HG03460 (cell line): ENCODE results near the gene CREG2.

ENCODE experiments used
- ATAC-seq: cut with Tn5 transposase; IDR thresholded peaks from one replicate; pipeline ENCODE4 v1.9.1; 2021; ENCODE audit not compliant: unreplicated experiment

The CREG2 gene

DNA sequence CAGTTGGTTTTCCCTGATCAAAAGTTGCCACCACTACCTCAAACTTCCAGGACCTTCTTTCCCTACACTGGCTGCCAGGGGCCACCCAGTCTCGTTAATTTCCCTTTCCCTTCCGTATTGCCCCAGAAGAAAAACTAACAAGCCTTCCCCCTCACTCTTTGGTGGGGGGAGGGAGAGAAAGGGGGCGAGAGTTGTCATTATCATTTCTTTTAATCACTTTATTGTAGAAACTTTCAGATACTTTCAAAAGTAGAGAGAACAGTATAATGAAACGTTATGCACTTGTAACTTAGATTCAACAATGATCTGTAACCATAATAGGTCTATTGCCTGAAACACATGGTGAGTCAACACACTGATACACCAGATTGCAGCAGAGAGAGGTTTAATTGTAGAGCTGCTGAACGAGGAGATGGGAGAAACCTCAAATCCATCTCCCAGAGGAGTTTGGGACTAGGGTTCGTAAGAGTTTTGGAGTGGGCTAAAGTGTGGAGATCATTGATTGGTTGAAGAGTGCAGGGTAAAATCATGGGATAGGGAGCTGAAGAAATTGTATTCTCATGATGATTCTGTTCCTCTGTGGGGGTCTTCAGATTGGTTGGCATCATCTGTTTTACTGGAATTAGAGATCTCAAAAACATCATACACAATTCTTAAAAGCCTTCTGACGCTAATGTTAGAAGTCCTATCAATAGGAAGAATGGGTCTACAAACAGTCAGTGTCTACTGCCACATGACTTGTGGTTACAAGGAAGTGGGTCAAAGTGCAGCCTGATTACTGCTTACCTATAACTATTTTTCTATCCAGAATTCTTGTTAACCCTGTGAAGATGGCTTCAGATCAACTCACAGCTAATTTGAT lies 76.2 kb downstream of the CREG2 start:
- no peak for ATAC-seq

DNA sequence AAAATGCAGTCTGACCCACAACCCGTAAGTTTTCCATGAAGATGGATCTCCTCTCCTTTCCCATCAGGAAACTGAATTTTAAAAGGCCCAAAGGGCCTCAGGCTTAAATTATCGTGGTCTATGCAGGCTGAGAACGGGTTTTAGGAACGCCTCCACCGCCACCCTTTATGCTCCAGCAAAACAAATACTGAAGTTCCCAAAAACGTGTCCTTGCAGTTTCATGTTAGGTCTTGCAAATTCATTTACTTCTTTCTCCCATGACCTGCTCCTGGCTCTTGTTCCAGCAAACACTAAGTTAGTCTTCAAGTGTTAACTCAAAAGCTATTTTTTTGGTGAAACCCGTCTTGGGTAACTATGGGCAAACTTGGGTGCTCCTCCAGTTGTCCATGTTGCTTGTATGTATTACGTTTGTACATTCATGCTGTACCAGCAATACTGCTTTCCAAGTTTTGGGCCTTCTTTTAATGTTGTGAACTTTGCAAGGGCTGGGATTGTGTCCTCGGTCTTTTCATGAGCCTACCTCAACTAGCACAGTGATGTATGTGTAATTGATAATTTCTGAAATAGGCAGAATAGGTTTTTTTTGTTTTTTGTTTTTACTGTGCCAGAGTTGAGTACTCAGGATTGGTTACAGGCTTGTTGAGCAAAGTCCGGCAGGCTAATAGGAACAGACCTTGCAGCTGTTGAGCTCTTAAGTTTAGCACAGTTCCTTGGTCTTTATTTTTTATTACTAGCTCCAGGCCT lies 77.0 kb downstream of the CREG2 start:
- ATAC-seq: no peak

DNA sequence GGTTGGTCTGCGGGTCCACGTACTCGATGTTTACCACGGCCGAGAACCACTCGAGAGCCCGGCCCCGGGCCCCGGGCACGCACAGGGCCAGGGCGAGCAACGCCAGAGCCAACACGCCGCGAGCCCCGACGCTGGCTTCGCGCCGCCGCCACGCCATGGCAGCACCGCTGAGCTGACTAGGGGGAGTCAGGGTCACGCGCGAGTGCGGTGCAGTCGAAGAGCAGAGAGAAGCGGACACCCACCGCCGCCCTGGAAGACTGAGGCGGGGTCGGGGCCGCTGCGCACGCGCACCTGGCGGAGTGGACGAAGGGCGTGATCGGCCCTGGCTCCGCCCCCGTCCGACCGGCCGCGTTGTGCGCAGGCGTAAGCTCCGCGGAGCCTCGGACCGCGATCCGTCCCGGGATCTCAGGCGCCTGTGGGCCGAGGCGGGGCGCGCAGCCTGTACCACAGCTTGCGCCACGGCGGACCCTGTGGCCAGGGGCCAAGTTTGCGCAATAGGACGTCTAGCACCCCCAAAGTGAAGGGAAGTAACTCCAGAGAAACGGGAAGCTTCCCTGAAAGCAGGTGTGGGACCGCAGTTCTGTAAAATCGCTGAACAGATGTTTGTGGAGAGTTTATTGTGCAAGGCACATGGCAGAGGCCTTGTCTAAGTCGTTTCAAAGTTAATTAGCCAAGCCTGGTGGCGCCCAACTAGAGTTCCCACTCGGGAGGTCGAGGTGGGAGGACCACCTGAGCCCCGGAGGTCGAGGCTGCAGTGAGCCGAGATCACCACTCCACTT lies 78.7 kb downstream of the CREG2 start, which contains the start of gene RNF149:
RNF149 (minus strand) TSS at position 270 of the 779 bp plus-strand sequence; CDS start at position 157, 113 bp downstream.
- ATAC-seq: peak; percentile 52

DNA sequence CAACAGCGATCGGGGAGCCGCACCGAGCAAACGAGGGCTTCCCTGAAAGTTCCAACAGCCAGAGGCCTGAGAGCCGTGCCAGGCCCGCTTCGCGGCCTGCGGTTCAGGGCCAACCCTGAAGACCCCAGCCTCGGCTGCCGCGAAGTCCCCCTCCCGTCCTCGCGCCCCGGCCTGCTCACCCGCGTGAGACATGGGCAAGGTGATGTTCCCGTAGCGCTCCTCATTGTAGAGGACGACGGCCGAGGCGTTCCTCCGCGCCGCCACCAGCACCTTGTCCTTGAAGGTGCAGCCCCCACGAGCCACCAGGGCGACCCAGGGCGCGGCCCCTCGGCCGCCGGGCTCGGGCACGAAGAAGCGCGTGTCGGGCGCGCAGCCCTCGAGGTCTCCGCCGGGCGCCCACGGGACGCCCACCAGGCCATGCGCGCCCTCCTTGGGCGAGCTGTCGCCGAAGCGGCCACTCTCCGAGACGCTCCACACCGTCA lies 79.3 kb downstream of the CREG2 start:
- peak; percentile 9 for ATAC-seq

DNA sequence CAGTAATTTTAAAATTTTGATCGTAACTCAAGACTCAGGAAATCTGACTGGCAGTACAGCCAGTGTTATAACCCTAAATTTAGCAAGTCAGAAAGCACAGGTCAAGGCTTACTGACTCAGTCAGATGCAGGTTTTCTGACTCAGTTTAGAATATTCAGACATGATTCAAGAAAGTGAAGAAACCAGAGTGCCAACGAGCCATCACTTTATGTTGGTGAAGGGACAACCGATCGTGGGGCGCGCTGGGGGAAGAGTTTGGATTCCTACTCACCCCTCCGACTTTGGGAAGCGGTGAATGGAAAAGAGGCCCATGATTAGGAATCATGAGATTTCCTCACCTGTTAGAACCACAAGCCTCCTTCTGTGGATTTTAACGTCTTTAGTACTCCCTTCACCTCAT lies 79.8 kb downstream of the CREG2 start:
- ATAC-seq: no peak

DNA sequence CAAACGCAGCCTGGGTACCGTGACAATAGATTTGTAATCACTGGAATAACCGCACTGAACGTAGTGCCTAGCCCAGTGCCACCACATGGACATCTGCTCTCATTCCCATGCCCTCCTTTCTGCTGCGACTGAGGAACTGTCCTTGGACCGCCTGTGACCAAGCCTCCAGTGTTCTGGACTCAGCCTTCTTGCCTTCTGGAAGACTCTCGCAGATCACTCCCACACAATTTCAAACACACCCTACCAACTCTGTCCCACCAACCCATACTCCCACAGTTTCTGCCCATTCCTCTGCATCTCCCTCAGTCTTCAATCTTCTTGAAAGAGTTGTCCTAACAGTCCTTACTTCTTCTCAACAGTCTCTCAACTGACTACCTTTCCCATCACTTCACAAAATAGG lies 80.9 kb downstream of the CREG2 start:
- peak; percentile 0 for ATAC-seq

DNA sequence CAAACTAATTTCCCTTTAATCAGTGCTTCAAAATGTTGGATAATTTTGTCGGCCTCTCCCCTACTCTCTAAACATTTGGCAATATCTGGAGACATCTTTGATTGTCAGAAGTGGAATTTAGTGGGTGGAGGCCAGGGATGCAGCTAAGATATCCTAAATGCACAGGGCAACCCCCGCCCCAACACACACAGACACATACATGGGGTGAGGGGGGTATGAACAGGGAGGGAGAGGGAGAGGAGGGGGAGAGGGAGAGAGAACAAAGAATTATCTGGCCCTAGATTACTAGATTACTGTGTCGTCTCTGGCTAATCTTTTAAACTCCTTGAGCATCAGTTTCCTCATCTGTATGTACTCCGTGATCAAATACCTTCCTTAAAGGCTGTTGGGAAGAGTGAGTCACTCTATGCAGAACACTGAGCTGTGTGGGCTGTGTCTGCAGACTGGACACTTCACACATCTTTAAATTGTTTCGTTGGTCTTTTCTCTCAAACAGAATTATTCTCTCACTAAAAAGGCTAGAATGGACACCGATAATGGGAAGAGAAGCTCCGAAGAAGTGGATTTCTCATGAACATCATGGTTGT lies 81.7 kb downstream of the CREG2 start:
- ATAC-seq: no peak

DNA sequence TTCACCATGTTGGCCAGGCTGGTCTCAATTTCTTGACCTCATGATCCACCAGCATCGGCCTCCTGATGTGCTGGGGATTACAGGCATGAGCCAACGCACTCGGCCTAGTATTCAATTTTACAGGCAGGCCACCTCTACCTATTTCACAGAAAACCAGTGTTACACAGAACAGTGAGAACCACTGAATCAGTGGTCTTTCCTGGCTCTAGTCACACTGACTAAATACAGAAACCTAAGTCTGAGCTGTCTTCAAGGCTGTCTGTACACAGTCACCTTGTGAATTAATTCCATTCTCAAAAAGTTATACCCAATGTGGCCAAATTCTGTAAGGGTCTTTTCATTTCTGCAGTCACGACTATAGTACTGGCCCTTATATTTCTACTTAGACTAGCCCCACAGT lies 82.3 kb downstream of the CREG2 start:
- no peak for ATAC-seq

DNA sequence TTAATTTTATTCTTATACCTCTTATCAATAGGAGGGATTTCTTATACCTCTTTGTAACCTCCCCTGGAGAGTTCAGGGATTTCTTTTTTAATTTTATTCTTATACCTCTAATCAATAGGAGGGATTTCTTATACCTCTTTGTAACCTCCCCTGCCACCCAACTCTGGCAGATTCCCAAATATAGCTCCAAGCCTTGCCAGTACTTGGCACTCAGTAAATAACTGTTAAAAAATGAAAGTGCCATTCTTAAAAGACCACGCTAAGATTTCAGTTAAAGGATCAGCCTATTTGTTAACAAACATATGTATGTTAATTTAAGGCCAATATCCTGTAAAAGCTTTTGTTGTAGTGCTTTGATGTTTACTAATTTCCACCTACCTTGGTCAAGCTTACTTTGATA lies 83.6 kb downstream of the CREG2 start:
- ATAC-seq: no peak

DNA sequence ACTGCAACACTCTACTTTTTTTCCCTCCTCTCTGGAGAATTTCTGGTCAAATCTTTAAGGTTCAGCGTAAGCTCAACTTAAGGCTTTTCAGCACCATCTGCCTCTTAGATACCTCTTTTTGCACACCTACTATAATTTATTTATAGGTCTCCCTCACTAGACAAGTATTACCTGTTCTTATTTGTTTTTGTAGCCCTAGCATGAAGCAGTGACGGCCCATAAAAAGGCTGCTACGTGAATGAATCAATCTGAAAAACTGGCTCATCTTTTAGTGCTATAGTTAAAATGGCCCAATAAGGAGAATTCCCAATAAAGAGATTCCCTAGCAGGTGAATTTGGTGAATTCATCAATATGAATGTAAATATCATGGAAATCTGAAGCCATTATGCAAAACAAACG lies 85.3 kb downstream of the CREG2 start:
- no peak for ATAC-seq

DNA sequence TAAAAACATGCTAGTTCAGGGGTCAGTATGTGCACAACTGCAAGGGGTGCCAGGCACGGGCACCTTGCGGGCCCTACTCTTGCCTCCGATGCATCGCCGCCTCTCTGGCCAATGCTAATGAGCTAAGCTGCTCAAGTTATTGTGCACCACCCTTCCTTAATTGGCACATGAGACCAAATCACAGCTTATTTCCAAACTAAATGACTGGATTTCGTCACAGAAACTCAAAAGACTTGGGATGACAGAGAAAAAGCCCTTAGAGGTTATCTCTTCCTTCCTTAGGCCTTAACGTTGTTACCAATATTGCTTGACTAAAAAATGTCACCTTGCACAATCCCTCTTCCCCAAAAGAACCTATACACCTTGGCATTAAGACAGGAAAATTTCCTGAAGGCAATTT lies 86.5 kb downstream of the CREG2 start:
- no peak for ATAC-seq

DNA sequence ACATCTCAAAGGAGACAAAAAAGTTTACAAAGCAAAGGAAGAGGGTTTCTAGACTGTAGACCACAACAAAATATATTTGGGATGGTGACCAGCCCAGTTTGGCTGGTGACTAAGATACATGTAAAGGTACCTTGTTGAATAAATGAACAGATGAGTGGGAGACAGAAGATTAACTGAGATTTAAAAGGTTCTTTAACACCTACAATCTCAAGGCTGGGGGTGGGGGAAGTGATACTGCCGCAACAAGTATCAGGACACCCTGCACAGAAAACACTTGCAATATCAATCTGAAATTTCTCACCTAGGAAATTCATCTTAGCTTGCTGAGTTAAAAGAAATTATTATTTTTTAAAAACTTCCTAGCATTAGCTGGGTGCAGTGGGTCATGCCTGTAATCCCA lies 87.1 kb downstream of the CREG2 start:
- no peak for ATAC-seq

DNA sequence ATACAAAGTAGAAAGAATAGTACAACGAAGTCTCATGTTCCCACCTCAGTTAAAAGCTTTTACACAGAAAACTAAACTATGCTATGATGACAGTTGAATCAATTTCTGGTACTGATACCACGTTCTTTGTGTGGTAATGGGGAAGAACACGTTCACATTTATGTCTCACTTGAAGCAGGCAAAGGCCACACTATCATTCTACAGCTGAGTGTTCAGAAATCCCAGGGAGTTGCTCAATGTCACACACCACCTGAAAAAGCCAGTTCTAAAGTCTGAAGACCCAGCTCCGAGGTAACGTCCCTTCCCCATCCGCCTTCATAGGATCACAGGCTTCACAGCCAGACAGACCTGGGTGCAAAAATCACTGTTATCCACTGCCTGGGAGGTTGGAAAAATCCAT lies 87.7 kb downstream of the CREG2 start:
- ATAC-seq: no peak

DNA sequence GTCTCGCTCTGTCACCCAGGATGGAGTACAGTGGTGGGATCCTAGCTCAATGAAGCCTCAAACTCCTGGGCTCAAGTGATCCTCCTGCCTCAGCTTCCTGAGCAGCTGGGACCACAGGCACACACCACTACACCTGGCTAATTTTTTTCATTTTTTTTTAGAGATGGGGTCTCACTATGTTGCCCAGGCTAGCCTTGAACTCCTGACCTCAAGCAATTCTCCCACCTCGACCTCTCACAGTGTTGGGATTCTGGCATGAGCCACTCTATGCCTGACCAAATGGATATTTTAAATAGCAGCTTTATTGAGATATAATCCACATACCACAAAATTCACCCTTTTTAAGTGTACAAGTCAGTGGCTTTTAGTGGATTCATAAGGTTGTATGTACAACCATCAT lies 89.9 kb downstream of the CREG2 start:
- no peak for ATAC-seq

DNA sequence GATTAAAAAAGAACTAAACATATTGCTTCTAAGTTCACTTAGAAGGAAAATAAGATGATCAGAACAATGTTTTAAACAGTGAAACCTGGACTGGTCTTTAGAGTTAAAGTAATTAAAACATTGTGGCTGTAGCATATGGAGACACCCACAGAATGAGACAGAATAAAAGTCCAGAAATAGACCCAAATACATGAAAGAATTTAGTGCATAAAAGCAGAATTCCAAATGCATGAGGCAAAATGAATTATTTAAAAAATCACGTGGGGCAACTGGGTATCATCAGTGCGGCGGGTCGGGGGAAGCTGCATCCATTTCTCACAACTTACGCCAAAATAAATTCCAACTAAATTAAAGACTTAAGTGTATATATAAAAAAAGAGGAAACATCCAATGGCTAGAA lies 90.9 kb downstream of the CREG2 start:
- no peak for ATAC-seq

DNA sequence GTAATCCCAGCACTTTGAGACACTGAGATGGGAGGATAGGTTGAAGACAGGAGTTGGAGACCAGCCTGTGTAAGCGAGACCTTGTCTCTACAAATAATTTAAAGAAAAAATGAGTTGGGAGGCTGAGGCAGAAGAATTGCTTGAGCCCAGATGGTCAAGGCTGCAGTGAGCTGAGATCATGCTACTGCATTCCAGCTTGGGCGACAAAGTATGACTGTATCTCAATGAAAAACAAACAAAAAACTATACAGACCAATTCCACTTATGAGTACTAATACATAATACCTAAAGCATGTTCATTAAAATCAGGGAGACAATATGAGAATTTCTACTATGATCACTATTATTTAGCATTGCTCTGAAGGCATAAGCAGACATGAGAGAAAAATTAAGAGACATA lies 91.4 kb downstream of the CREG2 start:
- ATAC-seq: no peak
